H9 (cell line): Measurements from ENCODE around the gene AKT3. TPM values are rescaled to one million over a fixed set of nuclear protein-coding genes. Genes with fewer than 3 reads are reported as not detected.

ENCODE experiments used
- DNase-seq: peaks from one replicate; pipeline ENCODE4 v3.0.0-alpha.2; 2017
- H2AFZ ChIP-seq: one replicate; pipeline ENCODE4 v1.6.1; 2013; ENCODE audit warnings: mild to moderate bottlenecking, low read length, control low read depth, moderate library complexity
- H2AK5ac ChIP-seq: 2 replicates; pipeline ENCODE4 v1.6.1; 2013; ENCODE audit warnings: low read length, control low read depth, mixed read lengths; ENCODE audit not compliant: insufficient read length
- H2BK120ac ChIP-seq: one replicate; pipeline ENCODE4 v1.6.1; 2013; ENCODE audit warnings: low read depth, mild to moderate bottlenecking, low read length, control low read depth, inconsistent platforms; ENCODE audit not compliant: poor library complexity, severe bottlenecking
- H2BK12ac ChIP-seq: 2 replicates; pipeline ENCODE4 v1.6.1; 2013; ENCODE audit warnings: low read length, control low read depth, mixed read lengths, low read depth; ENCODE audit not compliant: insufficient read length
- H2BK15ac ChIP-seq: 2 replicates; pipeline ENCODE4 v1.6.1; 2013; ENCODE audit warnings: low read depth, low read length, control low read depth
- H2BK20ac ChIP-seq: one replicate; pipeline ENCODE4 v1.6.1; 2013; ENCODE audit warnings: low read depth, mild to moderate bottlenecking, low read length, control low read depth, inconsistent platforms; ENCODE audit not compliant: poor library complexity, severe bottlenecking
- H2BK5ac ChIP-seq: 2 replicates; pipeline ENCODE4 v1.6.1; 2013; ENCODE audit warnings: low read length, control low read depth, mixed read lengths; ENCODE audit not compliant: insufficient read length
- H3K14ac ChIP-seq: 2 replicates; pipeline ENCODE4 v1.6.1; 2013; ENCODE audit warnings: low read length, control low read depth; ENCODE audit not compliant: insufficient read depth
- H3K18ac ChIP-seq: 2 replicates; pipeline ENCODE4 v1.6.1; 2013; ENCODE audit warnings: low read depth, mild to moderate bottlenecking, mixed read lengths, low read length, control low read depth; ENCODE audit not compliant: insufficient read length
- H3K23ac ChIP-seq: 2 replicates; pipeline ENCODE4 v1.6.1; 2013; ENCODE audit warnings: low read length, control low read depth, mixed read lengths, low read depth; ENCODE audit not compliant: insufficient read length
- H3K23me2 ChIP-seq: 2 replicates; pipeline ENCODE4 v1.6.1; 2013; ENCODE audit warnings: low read depth, mild to moderate bottlenecking, mixed read lengths, low read length, control low read depth; ENCODE audit not compliant: insufficient read length, poor library complexity, severe bottlenecking
- H3K27ac ChIP-seq: 2 replicates; pipeline ENCODE4 v1.5.1; 2013; ENCODE audit warnings: low read length, control low read depth, mixed read lengths, low read depth; ENCODE audit not compliant: insufficient read length
- H3K27me3 ChIP-seq: 2 replicates; pipeline ENCODE4 v1.6.1; 2013; ENCODE audit warnings: low read length, control low read depth, inconsistent platforms; ENCODE audit not compliant: insufficient read depth
- H3K4ac ChIP-seq: 2 replicates; pipeline ENCODE4 v1.6.1; 2013; ENCODE audit warnings: low read depth, mild to moderate bottlenecking, control low read depth, inconsistent platforms, low read length, moderate library complexity
- H3K4me1 ChIP-seq: 2 replicates; pipeline ENCODE4 v1.6.1; 2013; ENCODE audit warnings: low read length, control low read depth, inconsistent platforms; ENCODE audit not compliant: insufficient read depth
- H3K4me2 ChIP-seq: 2 replicates; pipeline ENCODE4 v1.6.1; 2013; ENCODE audit warnings: low read length, control low read depth, mixed read lengths; ENCODE audit not compliant: insufficient read length, insufficient read depth
- H3K56ac ChIP-seq: 2 replicates; pipeline ENCODE4 v1.6.1; 2013; ENCODE audit warnings: low read depth, mild to moderate bottlenecking, mixed read lengths, low read length, control low read depth; ENCODE audit not compliant: insufficient read length
- H3K79me1 ChIP-seq: 2 replicates; pipeline ENCODE4 v1.6.1; 2013; ENCODE audit warnings: low read depth, mild to moderate bottlenecking, moderate library complexity, low read length, control low read depth, inconsistent platforms; ENCODE audit not compliant: insufficient read depth, poor library complexity, severe bottlenecking
- H3K79me2 ChIP-seq: 2 replicates; pipeline ENCODE4 v1.6.1; 2013; ENCODE audit warnings: low read length, control low read depth, inconsistent platforms; ENCODE audit not compliant: insufficient read depth
- H3K9ac ChIP-seq: 2 replicates; pipeline ENCODE4 v1.6.1; 2013; ENCODE audit warnings: low read length, control low read depth, mixed read lengths; ENCODE audit not compliant: insufficient read length; ENCODE audit errors: extremely low read depth
- H3K9me3 ChIP-seq: one replicate; pipeline ENCODE4 v1.6.1; 2013; ENCODE audit warnings: low read depth, low read length, inconsistent platforms; ENCODE audit not compliant: control insufficient read depth
- H3T11ph ChIP-seq: one replicate; pipeline ENCODE4 v1.6.1; 2013; ENCODE audit warnings: mild to moderate bottlenecking, low read length, control low read depth, inconsistent platforms
- H4K20me1 ChIP-seq: one replicate; pipeline ENCODE4 v1.6.1; 2013; ENCODE audit not compliant: control insufficient read depth, insufficient read length, insufficient read depth
- H4K5ac ChIP-seq: 2 replicates; pipeline ENCODE4 v1.6.1; 2013; ENCODE audit warnings: low read depth, mild to moderate bottlenecking, mixed read lengths, low read length, control low read depth; ENCODE audit not compliant: insufficient read length
- H4K8ac ChIP-seq: replicated peaks from 2 replicates; pipeline ENCODE4 v1.6.1; 2013; ENCODE audit warnings: low read length, control low read depth, mixed read lengths, low read depth; ENCODE audit not compliant: insufficient read length
- H4K91ac ChIP-seq: 2 replicates; pipeline ENCODE4 v1.6.1; 2013; ENCODE audit warnings: low read depth, mild to moderate bottlenecking, moderate library complexity, mixed read lengths, low read length, control low read depth; ENCODE audit not compliant: insufficient read length
- H3K27ac Mint-ChIP-seq, 3 experiments: 2 replicates in 2 of 3; 3 replicates in 1 of 3; pipeline ENCODE4 v1.8.0; 2020 to 2021; ENCODE audit warnings: mixed read lengths in 3 of 3, mild to moderate bottlenecking in 1 of 3, moderate library complexity in 1 of 3
- H3K27me3 Mint-ChIP-seq: 2 replicates; pipeline ENCODE4 v1.8.0; 2021; ENCODE audit warnings: low read depth, mild to moderate bottlenecking, moderate library complexity, mixed read lengths
- H3K36me3 Mint-ChIP-seq, 3 experiments: 2 replicates in 2 of 3; 3 replicates in 1 of 3; pipeline ENCODE4 v1.8.0; 2020 to 2021; ENCODE audit warnings: low read depth in 3 of 3, mixed read lengths in 3 of 3; ENCODE audit not compliant: insufficient read depth in 1 of 3
- H3K4me1 Mint-ChIP-seq, 2 experiments: 2 replicates each; pipeline ENCODE4 v1.8.0; 2020; ENCODE audit warnings: mixed read lengths in 2 of 2
- H3K4me3 Mint-ChIP-seq, 2 experiments: 2 replicates in 1 of 2; 3 replicates in 1 of 2; pipeline ENCODE4 v1.8.0; 2020 to 2021; ENCODE audit warnings: mild to moderate bottlenecking in 2 of 2, mixed read lengths in 2 of 2, moderate library complexity in 1 of 2
- H3K9me3 Mint-ChIP-seq, 2 experiments: 2 replicates in 1 of 2; 3 replicates in 1 of 2; pipeline ENCODE4 v1.8.0; 2020; ENCODE audit warnings: mild to moderate bottlenecking in 2 of 2, mixed read lengths in 2 of 2, moderate library complexity in 1 of 2
- CTCF ChIP-seq: fragments of 200-600 bp; sonication (generic); conservative IDR thresholded peaks from 3 replicates; pipeline ENCODE4 v1.8.0; 2021; ENCODE audit warnings: antibody characterized with exemption, mild to moderate bottlenecking
- WGBS: extraction: QIAGEN DNeasy Blood & Tissue Kit; methylation state at CpG from one replicate; pipeline ENCODE4 v1.1.7; 2013; ENCODE audit warnings: missing lambda C conversion rate, low lambda C conversion rate, mixed read lengths; ENCODE audit not compliant: insufficient read length; ENCODE audit errors: extremely low coverage; 5-methylcytosine and 5-hydroxymethylcytosine counted together
- total RNA-seq: library from RNA; stranded (reverse); gene quantifications from 2 replicates; pipeline ENCODE4 v1.2.1, GENCODE V29; 2021

AKT3 gene
- total RNA-seq, 1 experiment from 2014 or later: 27.8 TPM

GRCh38 chr1:243645281-243645680 lies 204.8 kb downstream of the AKT3 start:
- no peak overlapping the region for H2BK120ac ChIP-seq
- no peaks in the 10 kb centered on the region for H3K79me1 ChIP-seq
- H4K91ac ChIP-seq: no peak overlapping the region
- H2AK5ac ChIP-seq: no peak overlapping the region
- Mint-ChIP-seq H3K4me3 (no peak overlapping the region), H3K9me3 (peaks cover 9 to 14% of the 10 kb centered on the region in 2 experiments), H3K27ac (no peak overlapping the region), H3K4me1 (no peaks in the 10 kb centered on the region), H3K36me3 (peaks cover 11 to 23% (median 12%) of the 10 kb centered on the region in 3 experiments), H3K27me3 (no peaks in the 10 kb centered on the region)
- no peak overlapping the region for H3K23ac ChIP-seq
- no CpG with 5 or more reads among the region's 6 CpGs for WGBS
- no peaks in the 10 kb centered on the region for H3K4me1 ChIP-seq
- DNase-seq: no peak
- H2BK5ac ChIP-seq: no peak overlapping the region
- no peak overlapping the region for H3K4me2 ChIP-seq
- no peak overlapping the region for H3K18ac ChIP-seq
- no peaks in the 10 kb centered on the region for H3K23me2 ChIP-seq
- H3K9ac ChIP-seq: no peak overlapping the region
- H3K14ac ChIP-seq: no peak overlapping the region
- H2BK15ac ChIP-seq: no peak overlapping the region
- no peak overlapping the region for H3K27ac ChIP-seq
- no peak overlapping the region for H3K56ac ChIP-seq
- no peak for TF ChIP-seq CTCF
- no peaks in the 10 kb centered on the region for H3K9me3 ChIP-seq
- H4K20me1 ChIP-seq: no peaks in the 10 kb centered on the region
- H4K8ac ChIP-seq: no peak overlapping the region
- H3K79me2 ChIP-seq: no peaks in the 10 kb centered on the region
- H3K27me3 ChIP-seq: no peaks in the 10 kb centered on the region
- no peak overlapping the region for H2AFZ ChIP-seq
- H3T11ph ChIP-seq: no peak overlapping the region
- no peak overlapping the region for H2BK20ac ChIP-seq
- H2BK12ac ChIP-seq: no peak overlapping the region
- H4K5ac ChIP-seq: no peak overlapping the region
- H3K4ac ChIP-seq: no peak overlapping the region
